Thyroid gland (tissue), 4 donors: ENCODE data around the gene CBLB.

Experiments
- CTCF ChIP-seq, 6 experiments: fragments of 200-600 bp in 3 of 6; fragments of 450-650 bp in 3 of 6; sonication (generic) in 3 of 6; IDR thresholded peaks; one replicate each; pipeline ENCODE4 v1.5.1; 2016 to 2019; ENCODE audit warnings: antibody characterized with exemption in 6 of 6, mild to moderate bottlenecking in 2 of 6, inconsistent platforms in 1 of 6, moderate library complexity in 1 of 6
- POLR2A ChIP-seq, 2 donors: fragments of 450-650 bp; IDR thresholded peaks; one replicate each; pipeline ENCODE4 v1.6.1; 2017; ENCODE audit warnings: antibody characterized with exemption in 2 of 2, mild to moderate bottlenecking in 2 of 2, moderate library complexity in 1 of 2

- no peak for TF ChIP-seq CTCF (IDR thresholded peaks at IDR 0.05)
- TF ChIP-seq POLR2A (IDR thresholded peaks at IDR 0.05): no peak
These were observed 96.2 kb downstream of the CBLB start for GRCh38 chr3:105772635-105773034.
